ENCODE data around the gene CIB2. TPM values are rescaled to one million over a fixed set of nuclear protein-coding genes. Genes with fewer than 3 reads are reported as not detected.

Gene CIB2
- polyA plus RNA-seq, 12 donors: 8.5 to 33.4 (median 13.0) TPM; not detected in 1

DNA sequence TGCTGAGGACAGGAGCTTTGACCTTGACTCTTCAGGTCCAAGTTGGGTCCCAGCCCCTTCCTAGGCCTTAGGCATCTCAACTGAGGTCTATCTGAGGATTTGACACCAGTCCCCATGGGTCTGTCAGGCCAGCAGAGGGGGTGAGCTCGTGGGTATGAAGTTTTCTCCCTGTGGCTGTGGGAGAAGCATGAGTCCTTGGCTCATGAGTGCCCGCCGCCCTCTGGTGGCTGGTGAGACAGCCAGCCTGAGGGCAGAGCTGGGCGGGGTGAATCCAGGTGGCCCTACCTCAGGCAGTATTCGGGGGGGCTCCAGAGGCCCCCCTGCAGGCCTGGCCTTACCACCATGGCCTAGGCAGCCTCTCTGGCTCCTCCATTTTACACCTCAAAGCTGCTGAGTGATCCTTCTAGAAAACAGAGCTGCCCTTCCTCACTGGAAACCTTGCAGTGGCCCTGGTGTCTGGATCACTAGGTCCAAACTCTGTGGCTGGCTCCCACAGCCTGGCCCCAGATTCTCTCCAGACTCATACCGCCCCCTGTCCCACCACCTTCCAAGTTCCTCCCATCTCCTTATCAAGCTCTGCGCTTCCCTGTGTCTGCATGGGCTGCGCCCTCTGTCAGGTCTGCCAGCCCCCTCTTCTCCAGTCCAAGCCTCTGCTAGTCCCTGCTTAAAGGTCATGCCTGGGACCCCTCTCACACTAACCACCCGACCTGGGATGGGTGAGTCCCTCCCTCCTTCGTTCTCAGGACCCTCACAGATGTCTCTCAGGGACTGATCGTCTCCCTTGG lies 22.8 kb downstream of the CIB2 start:
- peak; percentile 74 for DNase-seq

DNA sequence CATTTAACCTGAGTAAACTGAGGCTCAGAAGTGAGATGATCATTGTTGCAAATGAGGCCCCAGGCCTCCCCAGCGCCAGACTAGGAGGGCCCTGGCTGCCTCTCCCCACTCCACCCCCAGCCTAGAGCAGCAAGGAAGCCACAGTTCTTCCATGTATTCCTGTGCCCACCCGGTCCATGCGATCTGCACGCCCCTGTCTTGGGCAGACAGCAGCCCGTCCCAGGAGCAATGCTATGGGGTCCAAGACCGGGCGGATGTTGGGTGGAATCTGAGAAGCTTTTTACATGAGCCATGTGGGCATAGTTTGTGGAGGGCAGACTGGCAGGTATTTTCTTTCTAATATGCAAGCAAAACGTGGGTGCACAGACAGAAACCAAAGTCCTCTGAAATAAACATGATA lies 23.8 kb downstream of the CIB2 start:
- no peak for DNase-seq

DNA sequence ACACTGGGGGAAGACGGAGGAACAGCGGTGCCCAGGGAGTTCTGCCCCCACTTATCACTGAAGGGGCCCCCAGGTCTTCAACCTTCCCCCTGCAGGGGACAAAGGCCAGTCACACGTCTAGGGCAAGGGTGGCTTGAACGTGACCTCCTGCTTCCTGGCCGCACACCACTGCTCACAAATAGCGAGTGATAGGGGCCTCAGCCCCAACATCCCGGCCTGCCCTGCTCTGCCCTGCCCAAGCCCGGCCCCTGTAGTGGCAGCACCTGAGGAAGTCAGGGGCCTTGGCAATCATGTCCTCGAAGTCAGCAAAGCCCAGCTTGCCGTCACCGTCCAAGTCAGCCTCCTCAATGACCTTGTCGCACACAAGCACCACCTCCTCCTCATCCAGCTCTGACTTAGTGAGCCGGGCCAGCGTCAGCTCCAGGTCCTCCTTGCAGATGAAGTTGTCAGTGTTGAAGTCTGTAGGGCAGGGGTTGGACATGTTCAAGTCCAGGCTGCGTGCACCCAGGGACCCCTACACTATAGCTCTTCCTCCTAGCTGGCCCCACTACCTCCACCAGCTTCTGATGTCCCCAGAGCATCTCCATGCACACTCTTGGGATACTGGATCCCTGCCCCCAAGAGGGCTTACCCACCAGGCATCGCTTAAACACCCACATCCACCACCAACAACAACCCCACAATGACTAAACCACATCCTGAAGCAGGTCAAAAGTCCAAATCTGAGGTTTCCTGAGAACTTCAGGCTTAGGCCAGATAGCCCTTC lies 25.6 kb downstream of the CIB2 start:
- no peak for DNase-seq

DNA sequence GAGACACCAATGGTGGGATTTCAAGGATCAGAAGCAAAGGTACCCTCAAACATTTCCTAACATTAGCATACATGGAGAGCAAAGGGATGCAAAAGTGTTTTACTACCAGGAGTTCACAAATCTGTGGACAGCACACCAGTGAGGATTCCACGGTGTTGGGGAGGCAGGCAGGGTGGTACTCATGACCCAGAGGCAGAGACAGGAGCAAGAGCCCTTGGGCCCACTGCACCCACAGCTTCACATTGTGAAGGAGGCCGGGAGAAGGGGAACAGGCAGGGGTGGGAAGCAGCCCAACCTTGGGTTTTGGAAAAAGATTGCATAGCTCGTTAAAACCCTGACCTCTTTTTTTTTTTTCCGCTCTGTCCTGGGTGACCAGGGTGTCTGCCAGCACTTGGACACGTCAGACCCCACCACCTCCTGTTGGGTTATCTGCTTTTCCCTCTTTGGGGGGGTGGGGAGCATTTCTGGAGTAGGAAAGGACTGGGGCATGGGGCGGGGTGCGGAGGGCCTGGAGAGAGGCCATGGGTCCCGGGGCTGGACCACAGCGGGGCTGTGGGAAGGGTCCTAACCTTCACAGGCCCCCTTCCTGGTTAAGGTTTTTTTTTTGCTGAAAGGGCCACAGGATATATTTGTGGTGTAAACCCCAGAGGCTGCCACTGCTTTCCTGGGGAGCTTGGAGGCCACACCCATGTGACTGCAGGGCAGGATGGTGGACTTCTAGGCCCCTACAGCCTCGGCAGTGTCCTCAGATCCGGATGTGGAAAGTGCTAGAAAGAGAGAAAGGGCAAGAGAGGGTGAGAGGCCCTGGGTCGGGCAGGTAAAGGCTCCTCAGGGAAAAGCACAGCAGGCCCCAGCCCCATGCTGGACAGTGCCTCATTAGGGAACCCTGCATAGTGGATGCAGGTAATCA lies 26.4 kb downstream of the CIB2 start:
- DNase-seq: no peak

DNA sequence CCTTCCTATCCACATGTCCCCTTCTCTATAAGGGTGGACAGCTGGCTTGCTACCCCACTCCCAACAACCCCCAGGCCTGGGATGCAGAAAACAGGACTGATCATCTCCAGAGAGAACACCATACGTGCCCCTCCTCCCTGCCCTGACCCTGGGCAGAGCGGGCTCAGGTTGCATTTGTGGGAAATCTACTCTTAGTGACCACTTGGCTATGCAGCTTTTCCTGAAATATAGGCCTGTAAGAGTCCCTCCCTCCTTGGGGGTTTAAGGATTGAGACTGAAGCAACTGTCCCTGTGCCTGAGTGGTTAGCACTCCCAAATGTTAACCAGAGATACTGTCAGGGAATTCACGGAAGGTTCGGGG lies 27.1 kb downstream of the CIB2 start:
- DNase-seq: no peak

DNA sequence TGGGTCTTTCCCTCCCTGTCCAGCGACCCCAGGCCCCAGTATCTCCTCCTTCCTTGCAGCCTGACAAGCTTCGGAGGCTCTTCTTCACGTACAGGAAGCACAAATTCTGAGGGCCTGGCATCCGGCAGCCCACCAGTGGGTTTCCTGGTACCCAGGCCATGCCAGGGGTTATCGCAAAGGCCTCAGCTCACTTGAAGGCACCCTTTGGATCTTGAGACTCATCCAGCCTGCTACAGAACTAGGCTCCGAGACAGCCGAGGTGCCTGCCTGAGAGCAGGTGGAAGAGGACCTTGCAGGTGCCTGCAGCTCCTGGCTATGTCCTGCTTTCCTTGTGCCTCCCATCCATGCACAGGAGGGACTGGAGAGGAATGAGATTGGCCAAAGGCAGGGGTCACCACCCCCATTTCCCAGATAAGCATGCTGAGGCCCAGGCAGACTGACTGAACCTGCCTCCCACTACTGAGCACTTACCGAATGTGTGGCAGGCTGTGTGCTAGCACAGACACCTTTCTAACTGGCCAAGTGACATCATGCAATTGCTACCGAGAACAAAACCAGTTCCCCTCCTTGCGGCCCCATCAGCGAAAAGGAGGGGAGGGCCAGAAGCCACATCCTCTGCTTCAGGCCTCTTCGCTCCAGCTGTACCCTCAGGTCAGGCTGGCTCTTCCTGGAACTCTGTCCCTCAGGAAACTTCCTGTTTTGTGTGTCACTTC lies 27.7 kb downstream of the CIB2 start:
- no peak for DNase-seq

DNA sequence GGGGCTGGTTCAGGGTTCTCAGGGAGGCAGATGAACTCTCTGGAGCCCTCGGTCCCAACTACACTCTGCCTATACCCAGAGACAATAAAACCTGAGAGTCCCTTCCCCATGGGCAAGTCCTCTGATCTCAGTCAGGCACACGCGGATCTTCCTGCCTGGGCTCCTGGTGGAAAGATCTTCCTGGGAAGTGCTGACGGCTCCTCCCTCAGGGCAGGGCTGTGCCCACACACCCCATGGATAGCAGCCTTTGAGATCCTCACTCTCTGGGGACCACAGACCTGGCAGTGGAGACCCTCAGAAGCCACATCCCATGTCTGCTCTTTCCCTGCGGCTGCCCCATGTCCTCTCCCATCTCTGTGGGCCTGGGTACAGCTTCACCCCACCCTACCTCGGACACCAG lies 28.5 kb downstream of the CIB2 start:
- no peak for DNase-seq

DNA sequence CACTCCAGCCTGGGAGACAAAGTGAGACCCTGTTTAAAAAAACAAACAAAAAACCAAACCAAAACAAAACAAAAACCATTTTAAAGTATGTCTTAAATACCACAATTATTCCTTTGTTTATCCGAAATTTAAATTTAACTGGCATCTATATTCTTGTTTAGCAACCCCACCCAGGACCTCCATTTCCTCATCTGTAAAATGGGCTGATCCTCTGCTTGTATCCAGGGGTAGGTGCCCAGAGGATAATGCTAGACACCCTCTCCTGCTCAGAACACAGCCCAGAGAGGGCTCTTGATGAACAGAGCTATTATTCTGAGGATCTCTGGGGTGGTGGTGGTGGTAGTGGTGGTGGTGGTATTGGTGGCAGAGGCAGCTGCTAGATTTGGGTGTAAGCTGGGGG lies 29.0 kb downstream of the CIB2 start:
- DNase-seq: no peak

DNA sequence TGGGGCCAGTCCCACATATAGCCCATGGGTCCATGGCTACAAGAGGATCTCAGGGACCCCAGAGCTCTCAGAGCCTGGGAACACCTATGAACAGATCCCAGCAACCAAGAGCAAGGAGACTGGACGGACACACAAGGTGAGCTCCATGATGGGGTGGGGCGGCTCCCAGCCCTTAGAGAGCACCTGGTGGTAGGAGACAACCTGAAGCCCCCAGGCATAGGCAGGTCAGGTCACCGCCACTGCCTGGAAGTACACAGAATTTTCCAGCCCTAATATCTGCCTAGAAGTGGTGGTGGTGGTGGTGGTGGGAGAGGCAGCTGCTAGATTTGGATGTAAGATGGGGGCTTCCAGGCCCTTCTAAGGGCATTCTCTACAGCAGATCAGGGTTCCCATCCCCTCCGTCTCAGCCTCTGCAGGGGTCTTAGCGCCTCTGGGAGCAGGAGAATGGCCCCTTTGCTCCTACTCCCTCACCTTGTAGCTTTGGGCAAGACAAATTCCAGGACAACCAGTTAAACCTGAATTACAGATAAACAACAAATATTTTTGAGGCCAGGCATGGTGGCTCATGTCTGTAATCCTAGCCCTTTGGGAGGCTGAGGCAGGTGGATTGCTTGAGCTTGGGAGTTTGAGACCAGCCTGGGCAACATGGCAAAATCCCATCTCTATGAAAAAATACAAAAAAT lies 29.7 kb downstream of the CIB2 start:
- no peak for DNase-seq

DNA sequence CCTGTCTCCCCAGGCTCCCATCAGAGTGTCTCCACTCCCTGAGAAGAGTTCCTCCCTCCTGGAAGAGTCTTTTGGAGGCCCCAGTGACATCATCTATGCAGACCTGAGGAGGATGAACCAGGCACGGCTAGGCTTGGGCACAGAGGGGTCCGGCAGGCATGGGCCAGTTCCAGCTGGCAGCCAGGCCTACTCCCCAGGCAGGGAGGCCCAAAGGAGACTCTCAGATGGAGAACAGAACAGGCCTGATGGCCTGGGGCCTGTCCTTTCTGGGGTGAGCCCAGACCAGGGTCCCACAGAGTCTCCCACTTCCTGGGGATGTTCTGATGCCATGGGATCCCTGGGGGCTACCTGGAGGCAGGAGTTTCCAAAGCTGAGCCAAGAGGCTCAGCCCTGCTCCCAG lies 30.4 kb downstream of the CIB2 start:
- no peak for DNase-seq

DNA sequence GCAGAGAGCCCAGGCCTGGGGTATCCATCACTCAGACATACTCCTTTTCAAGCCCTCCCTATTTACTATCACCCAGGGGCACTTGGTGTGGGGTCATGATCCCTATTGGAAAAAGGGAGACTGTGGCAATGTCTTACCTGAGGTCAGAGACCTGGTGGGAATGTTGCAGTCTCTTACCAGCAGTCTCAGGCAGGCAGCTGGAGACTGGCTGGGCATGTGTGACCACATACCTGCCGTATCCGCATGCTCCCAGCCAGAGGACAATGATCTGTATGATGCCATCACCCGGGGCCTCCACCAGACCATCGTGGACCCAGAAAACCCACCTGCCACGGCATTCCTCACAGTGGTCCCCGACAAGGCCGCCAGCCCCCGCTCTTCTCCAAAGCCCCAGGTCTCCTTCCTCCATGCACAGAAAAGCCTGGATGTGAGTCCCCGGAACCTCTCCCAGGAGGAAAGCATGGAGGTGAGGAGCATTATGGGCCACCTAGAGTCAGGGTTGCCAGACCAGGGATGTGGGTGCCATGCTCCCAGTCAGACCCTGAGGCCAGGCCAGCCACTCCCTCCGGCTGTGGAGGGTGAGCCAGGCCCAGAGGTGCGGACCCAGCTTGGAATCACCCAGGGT lies 33.0 kb downstream of the CIB2 start:
- no peak for DNase-seq

DNA sequence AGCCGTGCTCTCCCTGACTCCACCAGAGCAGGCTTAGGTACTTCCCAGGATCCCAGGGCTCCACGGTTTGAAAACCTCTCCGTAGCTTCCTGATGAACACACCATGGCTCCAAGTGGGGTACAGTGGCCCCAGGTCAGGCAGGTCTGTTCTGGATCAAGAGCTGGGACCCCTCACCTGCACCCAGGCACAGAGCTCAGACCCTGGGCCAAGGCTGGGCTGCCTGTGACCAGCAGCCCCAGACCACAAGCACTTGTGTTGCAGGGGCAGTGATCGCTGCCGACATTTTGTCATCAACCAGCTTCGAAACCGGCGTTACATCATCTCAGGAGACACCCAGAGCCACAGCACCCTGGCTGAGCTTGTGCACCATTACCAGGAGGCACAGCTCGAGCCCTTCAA lies 33.6 kb downstream of the CIB2 start:
- DNase-seq: no peak

DNA sequence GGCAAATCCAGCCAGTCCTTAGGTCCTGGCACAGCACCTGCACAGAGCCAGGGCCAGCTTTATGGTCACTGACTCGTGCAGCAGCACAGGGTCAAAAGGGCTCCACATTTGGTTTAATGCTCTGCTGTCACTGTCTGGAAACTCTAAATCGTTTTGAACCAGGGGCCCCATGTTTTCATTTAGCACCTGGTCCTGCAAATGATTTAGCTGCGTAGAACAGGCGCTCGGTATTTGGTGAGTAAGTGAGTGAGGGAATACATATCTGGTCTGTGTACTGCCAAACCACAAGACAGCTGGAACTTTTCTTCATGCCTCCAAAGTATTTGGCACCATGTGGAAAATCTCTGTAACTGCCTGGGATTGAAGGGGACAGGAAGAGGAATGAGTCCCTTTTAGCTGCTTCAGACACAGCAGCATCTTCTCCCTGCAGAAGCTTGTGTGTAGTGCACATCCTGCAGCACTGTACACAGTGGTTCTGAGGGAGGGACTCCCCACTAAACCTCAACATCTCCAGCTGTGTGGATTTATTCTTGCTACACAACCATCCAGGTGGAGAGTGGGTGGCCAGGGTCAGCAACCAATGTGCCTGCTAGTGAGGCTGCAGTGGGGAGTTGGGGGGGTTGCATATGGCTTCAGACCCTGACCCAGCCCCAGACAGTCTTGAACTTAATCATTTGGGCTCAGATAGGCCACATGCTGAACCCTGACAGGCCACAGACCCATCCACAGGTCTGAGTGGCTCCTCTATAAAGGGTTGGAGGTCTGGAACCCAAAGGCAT lies 37.8 kb downstream of the CIB2 start:
- no peak for DNase-seq

DNA sequence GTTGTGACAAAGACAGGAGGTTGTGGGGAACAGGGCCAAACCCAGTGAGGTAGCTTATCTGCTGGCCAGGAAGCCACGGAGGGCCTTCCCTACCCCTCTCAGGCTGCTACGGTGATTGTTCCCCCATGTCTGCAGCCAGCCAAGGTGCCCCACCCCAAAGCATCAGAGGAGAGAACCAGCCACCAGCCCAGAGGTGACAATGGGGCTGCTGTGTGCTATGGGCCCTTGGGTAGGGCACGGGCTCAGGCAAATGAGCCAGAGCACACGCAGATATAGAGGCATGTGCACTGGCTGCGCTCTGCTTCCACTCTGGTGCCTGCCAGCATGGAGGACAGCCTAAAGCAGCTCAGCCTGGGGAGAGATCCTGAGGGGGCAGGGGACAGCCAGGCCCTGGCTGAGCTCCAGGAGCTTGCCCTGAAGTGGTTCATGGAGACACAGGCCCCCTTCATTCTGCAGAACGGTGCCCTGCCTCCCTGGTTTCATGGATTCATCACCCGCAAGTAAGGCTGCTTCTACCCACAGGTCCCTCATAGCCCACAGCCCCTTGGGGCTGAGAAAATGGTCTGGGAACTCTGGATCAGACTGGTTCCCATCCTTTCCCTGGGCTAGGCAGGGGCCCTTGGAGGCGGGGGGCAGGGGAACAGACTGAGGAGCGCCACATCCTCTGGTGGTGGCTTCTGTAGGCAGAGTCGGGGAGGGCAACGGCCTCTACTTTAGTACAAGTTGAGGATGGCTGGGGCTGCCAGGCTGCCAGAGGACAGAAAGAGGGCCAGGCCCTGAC lies 38.8 kb downstream of the CIB2 start, which contains the start of gene SH2D7:
Gene SH2D7, plus strand, starts transcription at position 301 of the 781 bp plus-strand sequence. Its CDS starts 24 bp downstream, at position 325.
- DNase-seq: no peak

DNA sequence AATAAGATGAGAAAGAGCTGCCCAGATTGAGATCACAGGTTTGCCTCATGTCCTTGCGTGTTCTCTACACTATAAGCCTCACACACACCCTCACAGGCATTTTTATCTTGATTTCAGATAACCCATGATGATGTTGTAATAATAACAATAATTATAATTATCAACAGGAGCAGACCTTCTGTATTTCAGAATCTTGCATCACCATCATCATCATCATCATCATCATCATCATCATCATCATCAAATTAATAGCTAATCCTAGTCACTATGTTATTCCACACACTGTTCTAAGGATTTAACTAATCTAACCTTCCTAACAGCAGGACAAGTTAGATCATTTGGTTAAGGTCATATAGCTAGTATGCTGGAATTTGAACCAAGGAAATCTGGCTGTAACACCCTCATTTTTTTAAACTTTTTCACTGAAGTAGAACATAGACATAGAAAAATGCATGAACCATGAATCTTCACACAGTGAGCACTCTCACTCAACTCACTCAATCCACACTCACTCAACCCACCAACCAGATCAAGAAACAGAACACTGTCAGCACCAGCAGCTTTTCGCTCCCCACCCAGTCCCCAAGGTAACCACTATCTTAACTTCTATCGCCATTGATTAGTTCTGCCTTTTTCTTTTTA lies 40.7 kb downstream of the CIB2 start:
- DNase-seq: no peak

DNA sequence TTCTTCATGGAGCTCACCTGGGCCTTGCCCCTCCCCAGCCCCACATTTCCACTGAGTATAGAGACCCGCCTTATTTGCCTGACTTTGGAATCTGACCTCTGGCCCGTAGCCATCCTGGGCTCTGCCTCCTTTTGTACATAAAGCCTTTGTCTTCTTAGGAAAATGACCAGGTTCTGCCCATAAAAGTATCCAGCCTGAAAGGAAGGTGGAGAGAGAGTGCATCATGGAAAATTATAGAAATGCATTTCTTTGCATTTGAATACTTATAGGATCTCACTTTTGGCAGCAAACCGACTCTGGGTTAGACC lies 42.5 kb downstream of the CIB2 start:
- DNase-seq: no peak

DNA sequence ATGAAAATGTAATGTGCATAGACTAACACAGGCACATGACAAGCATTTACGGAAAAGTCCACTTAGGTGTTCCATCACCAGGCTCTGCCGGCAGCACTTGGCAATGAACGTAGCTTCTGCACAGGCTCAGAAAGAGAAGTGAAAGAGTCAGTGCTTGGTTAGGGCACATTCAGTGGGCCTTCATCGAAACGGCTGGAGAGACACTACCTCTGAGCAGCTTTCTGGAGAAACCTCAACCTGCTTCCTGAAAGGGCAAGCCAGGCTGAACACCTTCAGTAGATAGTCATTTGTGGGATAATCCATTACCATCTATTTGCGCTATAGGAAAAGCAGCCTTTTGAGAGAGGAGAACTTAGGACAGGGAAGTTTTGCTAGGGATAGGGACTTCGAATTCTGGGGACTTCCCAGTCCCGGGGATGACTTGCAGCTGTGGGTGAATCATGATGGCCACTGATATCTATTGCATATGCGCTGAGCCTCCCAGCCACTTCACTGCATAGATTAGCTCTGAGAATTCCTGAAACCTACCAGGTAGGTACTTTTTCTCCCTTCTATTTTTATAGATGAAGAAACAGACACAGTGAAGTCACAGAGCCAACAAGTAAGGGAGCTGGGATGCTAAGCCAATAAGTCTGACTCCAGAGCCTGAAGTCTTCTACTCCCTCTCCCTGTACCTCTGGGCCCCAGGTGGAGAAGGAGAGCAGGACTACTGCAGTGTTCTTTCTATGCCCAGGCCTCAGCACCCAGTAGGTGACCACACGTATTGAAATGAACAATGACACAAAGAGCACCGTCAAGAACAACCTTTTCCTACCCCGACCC lies 43.1 kb downstream of the CIB2 start:
- no peak for DNase-seq

DNA sequence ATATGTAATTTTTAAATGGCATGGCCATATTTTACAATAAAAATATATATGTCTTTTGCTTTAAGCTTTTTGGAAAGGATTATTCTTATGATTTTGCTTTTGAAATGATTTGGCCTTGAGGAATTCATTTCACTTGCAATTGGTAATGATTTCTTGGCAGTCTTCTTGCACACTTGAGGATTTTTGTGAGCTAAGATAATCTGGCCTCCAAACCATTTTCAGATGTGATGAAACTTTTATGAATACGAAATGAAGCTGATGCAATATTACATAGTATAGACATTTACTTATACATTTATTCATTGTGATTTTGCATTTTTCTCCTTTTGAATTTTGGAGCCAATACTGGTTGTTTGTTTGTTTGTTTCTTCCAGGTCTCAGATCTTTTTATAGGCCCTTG lies 45.3 kb downstream of the CIB2 start:
- peak; percentile 74 for DNase-seq
